ENCODE results near the gene MMP25.

Gene MMP25

DNA sequence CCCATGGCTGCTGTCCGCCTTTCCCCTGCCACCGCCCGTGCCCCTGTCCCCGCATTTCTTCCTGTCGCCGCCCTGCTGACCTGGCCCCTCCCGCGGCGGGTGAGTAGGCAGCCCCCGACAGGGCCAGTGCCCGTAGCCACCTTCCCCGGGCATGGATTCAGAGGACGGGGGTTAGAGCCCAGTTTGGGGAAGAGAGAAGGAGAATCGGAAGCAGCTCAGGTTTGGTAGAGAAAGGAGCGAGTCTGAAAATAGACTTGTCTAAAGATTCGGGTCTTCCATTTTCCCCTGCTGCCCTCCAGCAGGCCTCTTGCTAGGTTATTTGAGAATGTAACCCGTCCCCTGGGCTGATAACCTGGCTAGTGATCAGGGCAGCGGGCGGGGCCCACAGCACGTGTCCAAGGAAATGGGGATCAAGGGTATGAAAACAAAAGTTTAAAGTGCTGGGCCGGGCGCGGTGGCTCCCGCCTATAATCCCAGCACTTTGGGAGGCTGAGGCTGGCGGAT, 41.5 kb upstream of the MMP25 start:
- no peak for DNase-seq (ENCODE audit: low read depth)
- TF ChIP-seq, protein P1, sequence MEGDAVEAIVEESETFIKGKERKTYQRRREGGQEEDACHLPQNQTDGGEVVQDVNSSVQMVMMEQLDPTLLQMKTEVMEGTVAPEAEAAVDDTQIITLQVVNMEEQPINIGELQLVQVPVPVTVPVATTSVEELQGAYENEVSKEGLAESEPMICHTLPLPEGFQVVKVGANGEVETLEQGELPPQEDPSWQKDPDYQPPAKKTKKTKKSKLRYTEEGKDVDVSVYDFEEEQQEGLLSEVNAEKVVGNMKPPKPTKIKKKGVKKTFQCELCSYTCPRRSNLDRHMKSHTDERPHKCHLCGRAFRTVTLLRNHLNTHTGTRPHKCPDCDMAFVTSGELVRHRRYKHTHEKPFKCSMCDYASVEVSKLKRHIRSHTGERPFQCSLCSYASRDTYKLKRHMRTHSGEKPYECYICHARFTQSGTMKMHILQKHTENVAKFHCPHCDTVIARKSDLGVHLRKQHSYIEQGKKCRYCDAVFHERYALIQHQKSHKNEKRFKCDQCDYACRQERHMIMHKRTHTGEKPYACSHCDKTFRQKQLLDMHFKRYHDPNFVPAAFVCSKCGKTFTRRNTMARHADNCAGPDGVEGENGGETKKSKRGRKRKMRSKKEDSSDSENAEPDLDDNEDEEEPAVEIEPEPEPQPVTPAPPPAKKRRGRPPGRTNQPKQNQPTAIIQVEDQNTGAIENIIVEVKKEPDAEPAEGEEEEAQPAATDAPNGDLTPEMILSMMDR (IDR thresholded peaks at IDR 0.05; ENCODE audit: insufficient read depth, low read depth, low read length, missing control alignments): no peak
- no peak overlapping the region for H3K4me3 ChIP-seq (ENCODE audit: low read depth, low read length)

DNA sequence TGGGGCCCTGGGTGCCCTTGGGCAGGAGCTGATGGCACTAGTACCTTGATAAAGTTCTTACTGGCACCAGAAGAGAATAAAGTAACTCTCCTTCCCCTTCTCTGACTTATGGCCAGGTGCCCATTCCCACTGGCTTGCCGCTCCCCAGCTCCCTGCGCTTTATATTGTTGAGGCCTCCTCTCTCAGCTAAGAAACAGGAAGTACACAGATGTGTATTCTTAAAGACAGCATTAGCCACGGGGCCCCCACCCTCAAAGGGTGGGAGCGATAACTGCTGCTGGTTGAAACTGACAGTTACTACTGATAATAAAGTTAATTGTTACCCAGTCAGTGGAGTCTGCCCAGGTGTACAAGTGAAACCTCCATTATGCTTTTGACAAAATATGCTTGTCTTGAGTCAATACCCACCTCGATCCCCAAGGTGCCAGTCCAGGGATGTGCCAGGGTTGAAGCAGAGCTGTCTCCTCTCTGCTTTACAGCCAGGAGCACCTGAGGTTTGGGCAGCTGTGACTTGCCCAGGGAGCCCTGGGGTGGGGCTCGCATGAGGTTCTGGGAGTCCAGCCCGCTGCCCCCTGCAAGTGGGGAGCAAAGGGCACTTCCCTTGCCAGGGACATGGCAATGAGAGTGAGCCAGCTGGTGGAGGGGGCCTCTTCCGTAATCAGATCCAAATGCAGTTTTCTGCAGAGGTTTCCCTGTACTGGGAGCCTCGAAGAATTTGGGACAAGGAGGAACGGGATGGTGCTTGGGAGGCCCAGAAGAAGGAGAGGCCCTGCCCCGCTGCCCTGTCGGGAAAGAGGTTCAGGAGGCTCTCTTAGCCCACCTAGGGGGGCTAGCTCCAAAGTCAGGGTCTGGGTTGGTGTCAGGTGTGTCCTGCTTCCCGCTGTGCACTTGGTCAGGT, 39.1 kb upstream of the MMP25 start:
- DNase-seq (ENCODE audit: low read depth): no peak
- H3K4me3 ChIP-seq (ENCODE audit: low read depth, low read length): no peak overlapping the region
- TF ChIP-seq, protein P1 (IDR thresholded peaks at IDR 0.05; ENCODE audit: insufficient read depth, low read depth, low read length, missing control alignments): no peak

DNA sequence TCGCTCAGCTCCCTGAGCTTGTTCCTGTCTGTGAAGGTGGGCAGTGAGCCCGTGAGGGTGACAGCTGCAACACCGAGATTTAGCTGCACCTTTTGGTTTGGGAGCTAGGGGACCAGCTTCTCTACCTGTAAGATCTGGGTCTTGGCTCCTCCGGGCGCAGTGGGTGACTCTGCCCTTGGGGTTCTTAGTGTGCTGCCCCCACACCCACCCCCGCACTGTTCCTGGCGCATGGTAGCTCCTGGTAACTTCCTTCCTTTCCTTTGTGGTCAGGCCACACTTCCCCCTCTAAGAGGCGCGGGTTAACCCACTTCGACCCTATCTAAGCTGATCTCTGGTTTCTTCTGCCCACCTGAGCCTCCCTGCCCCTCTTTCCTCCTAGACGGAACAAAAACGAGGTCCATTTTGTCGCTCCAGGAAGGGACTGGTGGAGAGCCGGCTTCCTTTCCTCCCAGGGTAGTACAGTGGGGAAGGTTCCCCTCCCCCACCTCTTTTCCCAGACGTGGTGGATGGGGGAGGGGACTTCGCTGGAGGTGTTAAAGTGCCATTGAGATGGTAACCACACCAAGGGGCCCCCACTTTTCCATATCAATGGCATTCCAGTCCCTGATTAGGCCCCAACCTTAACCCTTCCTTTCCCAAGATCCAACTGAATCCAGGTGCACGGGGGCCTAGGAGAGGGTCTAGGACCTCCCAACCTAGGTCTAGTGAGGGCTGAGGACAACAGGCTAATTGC, 38.2 kb upstream of the MMP25 start:
- DNase-seq (ENCODE audit: low read depth): no peak
- TF ChIP-seq, protein P1 (IDR thresholded peaks at IDR 0.05; ENCODE audit: insufficient read depth, low read depth, low read length, missing control alignments): no peak
- H3K4me3 ChIP-seq (ENCODE audit: low read depth, low read length): no peak overlapping the region

DNA sequence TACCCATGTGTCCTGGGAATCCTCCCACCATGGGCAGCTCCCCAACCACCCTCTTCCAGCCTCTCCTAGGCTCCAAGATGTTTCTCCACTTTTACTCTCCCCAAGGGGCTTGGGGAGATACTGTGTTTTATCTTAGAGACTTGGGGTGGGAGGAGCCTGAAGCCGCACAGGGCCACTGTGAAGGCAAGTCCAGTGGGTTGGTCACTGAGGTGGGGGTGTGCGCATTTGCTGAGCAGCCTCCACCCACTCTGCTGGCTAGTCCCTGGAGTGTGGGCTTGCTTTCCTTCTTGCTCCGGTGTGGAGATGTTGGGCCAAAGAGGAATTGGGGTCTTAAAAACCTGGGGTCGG, 37.7 kb upstream of the MMP25 start:
- no peak for DNase-seq (ENCODE audit: low read depth)
- TF ChIP-seq, protein P1 (IDR thresholded peaks at IDR 0.05; ENCODE audit: insufficient read depth, low read depth, low read length, missing control alignments): no peak
- H3K4me3 ChIP-seq (ENCODE audit: low read depth, low read length): no peak overlapping the region

DNA sequence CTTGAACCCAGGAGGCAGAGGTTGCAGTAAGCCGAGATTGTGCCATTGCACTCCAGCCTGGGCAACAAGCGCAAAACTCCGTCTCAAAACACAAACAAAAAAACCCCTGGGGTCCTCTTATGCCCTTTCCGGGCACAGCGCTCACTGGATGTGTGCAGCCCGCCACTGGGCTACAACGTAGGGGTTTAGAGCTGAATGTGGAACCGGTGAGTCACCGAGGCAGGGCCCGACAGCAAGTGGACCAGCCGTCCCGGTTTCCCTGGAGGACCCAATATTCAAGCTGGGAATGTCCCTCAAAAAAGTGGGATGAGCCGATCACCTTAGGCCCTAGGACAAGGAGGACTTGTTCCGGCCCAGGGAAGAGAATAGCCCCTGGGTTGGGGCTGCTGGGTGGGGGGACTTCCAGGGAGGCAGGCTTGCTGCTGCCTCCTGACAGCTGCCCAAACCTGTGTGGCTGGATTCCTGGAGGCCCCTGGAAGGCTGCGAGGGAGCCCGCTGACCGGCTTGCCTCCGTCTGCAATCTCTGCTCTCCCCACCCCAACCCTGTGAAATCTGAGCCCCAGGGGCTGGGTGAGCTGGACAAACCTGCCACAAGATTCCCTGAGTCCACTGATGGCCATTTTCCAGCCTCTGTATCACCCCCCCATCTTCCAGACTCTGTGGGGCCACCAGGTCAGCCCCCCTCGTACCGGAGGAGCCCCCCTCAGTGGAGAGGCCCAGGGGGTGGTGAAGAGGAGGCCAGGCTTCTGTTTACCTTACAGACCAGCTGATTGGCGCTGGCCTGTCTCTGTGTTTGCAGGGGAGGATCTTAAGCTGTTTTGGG, 36.6 kb upstream of the MMP25 start:
- DNase-seq (ENCODE audit: low read depth): no peak
- H3K4me3 ChIP-seq (ENCODE audit: low read depth, low read length): no peak overlapping the region
- TF ChIP-seq, protein P1 (IDR thresholded peaks at IDR 0.05; ENCODE audit: insufficient read depth, low read depth, low read length, missing control alignments): no peak

DNA sequence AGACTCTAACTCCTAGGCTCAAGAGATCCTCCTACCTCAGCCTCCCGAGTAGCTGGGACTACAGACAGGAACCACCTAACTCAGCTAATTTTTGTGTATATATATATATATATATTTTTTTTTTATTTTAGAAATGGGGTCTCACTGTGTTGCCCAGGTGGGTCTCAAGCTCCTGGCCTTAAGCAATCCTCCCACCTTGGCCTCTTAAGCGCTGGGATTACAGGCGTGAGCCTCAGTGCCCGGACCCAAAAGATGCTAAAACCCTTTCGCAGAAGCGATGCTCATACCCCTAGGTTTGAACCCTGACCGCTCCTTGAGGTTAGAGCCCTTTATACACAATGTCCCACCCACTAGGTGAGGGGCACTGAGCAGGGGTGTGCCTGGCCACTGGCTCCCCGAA, 35.9 kb upstream of the MMP25 start:
- DNase-seq (ENCODE audit: low read depth): no peak
- TF ChIP-seq, protein P1 (IDR thresholded peaks at IDR 0.05; ENCODE audit: insufficient read depth, low read depth, low read length, missing control alignments): no peak
- H3K4me3 ChIP-seq (ENCODE audit: low read depth, low read length): no peak overlapping the region

Measured in GM12865 (cell line).